RWPE2 (cell line): ENCODE results near the gene SALL3.

Experiments
- ATAC-seq: fragments of 200-7000 bp; cut with Tn5 transposase; 3 replicates; pipeline ENCODE4 v1.9.1; 2021; ENCODE audit warnings: low read depth
- DNase-seq: peaks from one replicate; pipeline ENCODE4 v3.0.0-alpha.2; 2020; ENCODE audit warnings: low spot score
- H3K27ac ChIP-seq: fragments of 450-650 bp; 2 replicates; pipeline ENCODE4 v1.5.1; 2017; ENCODE audit warnings: mild to moderate bottlenecking; ENCODE audit not compliant: poor library complexity, severe bottlenecking
- H3K27me3 ChIP-seq: fragments of 250-450 bp; sonication (Bioruptor Pico); 2 replicates; pipeline ENCODE4 v1.5.1; 2021; ENCODE audit warnings: mild to moderate bottlenecking, moderate library complexity; ENCODE audit not compliant: insufficient read depth, poor library complexity, severe bottlenecking
- H3K36me3 ChIP-seq: fragments of 250-450 bp; sonication (Bioruptor Pico); 2 replicates; pipeline ENCODE4 v1.5.1; 2020; ENCODE audit warnings: low read depth, mild to moderate bottlenecking, moderate library complexity
- H3K4me1 ChIP-seq: fragments of 250-450 bp; sonication (Bioruptor Pico); 2 replicates; pipeline ENCODE4 v1.5.1; 2021; ENCODE audit warnings: mild to moderate bottlenecking, moderate library complexity; ENCODE audit not compliant: insufficient read depth, poor library complexity, severe bottlenecking
- H3K4me3 ChIP-seq: fragments of 250-450 bp; sonication (Bioruptor Pico); 2 replicates; pipeline ENCODE4 v1.5.1; 2021; ENCODE audit warnings: mild to moderate bottlenecking, moderate library complexity; ENCODE audit not compliant: severe bottlenecking
- H3K9me3 ChIP-seq: fragments of 250-450 bp; sonication (Bioruptor Pico); 2 replicates; pipeline ENCODE4 v1.5.1; 2021; ENCODE audit warnings: mild to moderate bottlenecking, moderate library complexity; ENCODE audit not compliant: severe bottlenecking
- CTCF ChIP-seq: fragments of 450-650 bp; IDR thresholded peaks from one replicate; pipeline ENCODE4 v1.5.1; 2017; ENCODE audit warnings: mild to moderate bottlenecking, moderate library complexity; ENCODE audit not compliant: poor library complexity, severe bottlenecking

The SALL3 gene

GRCh38 chr18:78991446-78991845, 11.8 kb downstream of the SALL3 start:
- Histone ChIP-seq H3K27ac (no peak overlapping the region), H3K4me3 (no peak overlapping the region), H3K9me3 (no peaks in the 10 kb centered on the region), H3K4me1 (no peaks in the 10 kb centered on the region), H3K27me3 (peaks cover 7% of the 10 kb centered on the region), H3K36me3 (no peaks in the 10 kb centered on the region)
- ATAC-seq (no peak), DNase-seq (no peak)
- TF ChIP-seq CTCF: no peak

GRCh38 chr18:78992041-78993011, 12.7 kb downstream of the SALL3 start:
- peaks cover 6% of the 10 kb centered on the region for H3K27me3 ChIP-seq
- no peak for TF ChIP-seq CTCF
- H3K4me3 ChIP-seq: no peak overlapping the region
- no peak for DNase-seq
- H3K4me1 ChIP-seq: no peaks in the 10 kb centered on the region
- H3K36me3 ChIP-seq: no peaks in the 10 kb centered on the region
- no peak overlapping the region for H3K27ac ChIP-seq
- ATAC-seq: no peak
- H3K9me3 ChIP-seq: no peaks in the 10 kb centered on the region

- DNase-seq (no peak), ATAC-seq (no peak)
- peaks cover 6% of the 10 kb centered on the region for H3K27me3 ChIP-seq
- H3K9me3 ChIP-seq: no peaks in the 10 kb centered on the region
- no peak overlapping the region for H3K4me3 ChIP-seq
- H3K4me1 ChIP-seq: no peaks in the 10 kb centered on the region
- H3K36me3 ChIP-seq: no peaks in the 10 kb centered on the region
- no peak for TF ChIP-seq CTCF
- H3K27ac ChIP-seq: no peak overlapping the region
Measured at GRCh38 chr18:78993014-78993926, 13.7 kb downstream of the SALL3 start.

- Histone ChIP-seq H3K4me3 (no peak overlapping the region), H3K4me1 (no peaks in the 10 kb centered on the region), H3K27ac (no peak overlapping the region), H3K27me3 (no peaks in the 10 kb centered on the region), H3K36me3 (no peaks in the 10 kb centered on the region), H3K9me3 (no peaks in the 10 kb centered on the region)
- ATAC-seq (no peak), DNase-seq (peak; percentile 43)
- no peak for TF ChIP-seq CTCF
Measured at GRCh38 chr18:78994000-78994399, 14.4 kb downstream of the SALL3 start.
